ENCODE data around the gene EFCAB13.

- TF ChIP-seq SUZ12 (IDR thresholded peaks at IDR 0.05; ENCODE audit: extremely low read depth, insufficient read depth, insufficient read length) (no peak), YY1 (IDR thresholded peaks at IDR 0.05; ENCODE audit: insufficient read depth, insufficient read length) (no peak)
These were observed 11.6 kb downstream of the EFCAB13 start for GRCh38 chr17:47335101-47335936.
